Measurements from ENCODE around the gene GRIP1.

- no peak for TF ChIP-seq CTCF (IDR thresholded peaks at IDR 0.05)
- TF ChIP-seq EP300 (IDR thresholded peaks at IDR 0.05) = no peak
These were observed 319.6 kb downstream of the GRIP1 start for GRCh38 chr12:66359300-66359699.

Measured in ovary (tissue), 3 donors.